ENCODE results near the gene ZNF580.

DNA sequence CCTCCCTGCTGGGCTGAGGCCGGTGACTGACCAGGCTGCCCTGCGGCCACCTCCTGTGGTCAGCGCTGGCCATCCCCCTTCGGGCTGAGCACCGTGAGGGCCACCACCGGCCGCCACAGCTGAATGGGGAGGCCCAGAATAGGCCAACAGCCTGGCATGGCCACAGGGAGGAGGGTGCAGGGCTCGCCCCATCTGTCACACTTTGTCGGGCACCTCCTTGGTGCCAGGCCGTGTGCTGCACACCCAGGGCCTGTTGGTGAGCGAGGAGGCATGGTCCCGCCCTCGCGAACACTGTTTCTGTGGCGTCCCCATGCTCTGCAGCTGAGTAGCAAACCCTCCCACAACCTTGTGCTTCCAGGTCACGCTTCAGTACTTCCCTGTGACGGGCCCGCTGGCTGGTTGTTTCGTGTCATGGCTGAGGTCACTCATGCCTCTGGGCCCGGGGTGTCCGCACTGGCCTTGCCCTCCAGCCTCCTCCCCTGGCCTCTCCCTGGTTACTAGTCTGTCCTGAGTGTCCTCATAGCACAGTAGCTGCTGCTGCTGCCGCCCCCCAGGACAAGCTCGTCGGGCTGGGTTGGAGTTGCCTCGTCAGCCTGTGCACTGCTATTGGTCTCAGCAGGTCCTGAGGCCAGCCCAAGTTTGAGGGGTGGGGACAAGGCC, 49.4 kb downstream of the ZNF580 start:
- TF ChIP-seq, protein P1, sequence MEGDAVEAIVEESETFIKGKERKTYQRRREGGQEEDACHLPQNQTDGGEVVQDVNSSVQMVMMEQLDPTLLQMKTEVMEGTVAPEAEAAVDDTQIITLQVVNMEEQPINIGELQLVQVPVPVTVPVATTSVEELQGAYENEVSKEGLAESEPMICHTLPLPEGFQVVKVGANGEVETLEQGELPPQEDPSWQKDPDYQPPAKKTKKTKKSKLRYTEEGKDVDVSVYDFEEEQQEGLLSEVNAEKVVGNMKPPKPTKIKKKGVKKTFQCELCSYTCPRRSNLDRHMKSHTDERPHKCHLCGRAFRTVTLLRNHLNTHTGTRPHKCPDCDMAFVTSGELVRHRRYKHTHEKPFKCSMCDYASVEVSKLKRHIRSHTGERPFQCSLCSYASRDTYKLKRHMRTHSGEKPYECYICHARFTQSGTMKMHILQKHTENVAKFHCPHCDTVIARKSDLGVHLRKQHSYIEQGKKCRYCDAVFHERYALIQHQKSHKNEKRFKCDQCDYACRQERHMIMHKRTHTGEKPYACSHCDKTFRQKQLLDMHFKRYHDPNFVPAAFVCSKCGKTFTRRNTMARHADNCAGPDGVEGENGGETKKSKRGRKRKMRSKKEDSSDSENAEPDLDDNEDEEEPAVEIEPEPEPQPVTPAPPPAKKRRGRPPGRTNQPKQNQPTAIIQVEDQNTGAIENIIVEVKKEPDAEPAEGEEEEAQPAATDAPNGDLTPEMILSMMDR (IDR thresholded peaks at IDR 0.05) = no peak
- TF ChIP-seq POLR2A (IDR thresholded peaks at IDR 0.05) = no peak

All from upper lobe of left lung (tissue), 4 donors.